ENCODE results near the gene SRRM2.

Gene SRRM2

GRCh38 chr16:2739625-2740430 is 12.6 kb upstream of the SRRM2 start:
- DNase-seq (ENCODE audit: low spot score) = no peak

- DNase-seq (ENCODE audit: low spot score) = no peak
Observed at GRCh38 chr16:2740476-2740875, 12.0 kb upstream of the SRRM2 start.

- no peak for DNase-seq (ENCODE audit: low spot score)
Observed at GRCh38 chr16:2741168-2741567, 11.3 kb upstream of the SRRM2 start.

GRCh38 chr16:2742323-2743006 is 10.0 kb upstream of the SRRM2 start:
- no peak for DNase-seq (ENCODE audit: low spot score)

GRCh38 chr16:2743007-2743810 is 9.2 kb upstream of the SRRM2 start:
- DNase-seq (ENCODE audit: low spot score) = no peak

- DNase-seq (ENCODE audit: low spot score) = no peak
Observed at GRCh38 chr16:2744711-2745110, 7.7 kb upstream of the SRRM2 start.

GRCh38 chr16:2745116-2745890 is 7.1 kb upstream of the SRRM2 start:
- DNase-seq (ENCODE audit: low spot score) = no peak

GRCh38 chr16:2745961-2746360 is 6.5 kb upstream of the SRRM2 start:
- no peak for DNase-seq (ENCODE audit: low spot score)

- DNase-seq (ENCODE audit: low spot score) = no peak
Observed at GRCh38 chr16:2748757-2749455, 3.5 kb upstream of the SRRM2 start.

- no peak for DNase-seq (ENCODE audit: low spot score)
Observed at GRCh38 chr16:2749476-2749875, 3.0 kb upstream of the SRRM2 start.

GRCh38 chr16:2749936-2750335 is 2.5 kb upstream of the SRRM2 start:
- DNase-seq (ENCODE audit: low spot score) = no peak

GRCh38 chr16:2751577-2752034 is 832 bp upstream of the SRRM2 start:
- DNase-seq (ENCODE audit: low spot score) = peak; percentile 20

- DNase-seq (ENCODE audit: low spot score) = no peak
Observed at GRCh38 chr16:2752850-2753732, 653 bp downstream of the SRRM2 start.

GRCh38 chr16:2753733-2754020 is 1.2 kb downstream of the SRRM2 start:
- DNase-seq (ENCODE audit: low spot score) = no peak

- DNase-seq (ENCODE audit: low spot score) = no peak
Observed at GRCh38 chr16:2755158-2755557, 2.7 kb downstream of the SRRM2 start.

- no peak for DNase-seq (ENCODE audit: low spot score)
Observed at GRCh38 chr16:2756288-2757015, 4.0 kb downstream of the SRRM2 start.

- no peak for DNase-seq (ENCODE audit: low spot score)
Observed at GRCh38 chr16:2757344-2757743, 4.9 kb downstream of the SRRM2 start.

GRCh38 chr16:2761472-2761871 is 9.0 kb downstream of the SRRM2 start:
- DNase-seq (ENCODE audit: low spot score) = no peak

GRCh38 chr16:2761886-2762583 is 9.6 kb downstream of the SRRM2 start:
- DNase-seq (ENCODE audit: low spot score) = no peak
